Measurements from ENCODE around the gene FAM111A.

The FAM111A gene

GRCh38 chr11:59141673-59142460 lies 789 bp upstream of the FAM111A start:
- DNase-seq (ENCODE audit: low read depth in 2 of 2), result no peak

- DNase-seq (ENCODE audit: low read depth in 2 of 2), result no peak
Measured at GRCh38 chr11:59144096-59144495, 1.4 kb downstream of the FAM111A start.

DNA sequence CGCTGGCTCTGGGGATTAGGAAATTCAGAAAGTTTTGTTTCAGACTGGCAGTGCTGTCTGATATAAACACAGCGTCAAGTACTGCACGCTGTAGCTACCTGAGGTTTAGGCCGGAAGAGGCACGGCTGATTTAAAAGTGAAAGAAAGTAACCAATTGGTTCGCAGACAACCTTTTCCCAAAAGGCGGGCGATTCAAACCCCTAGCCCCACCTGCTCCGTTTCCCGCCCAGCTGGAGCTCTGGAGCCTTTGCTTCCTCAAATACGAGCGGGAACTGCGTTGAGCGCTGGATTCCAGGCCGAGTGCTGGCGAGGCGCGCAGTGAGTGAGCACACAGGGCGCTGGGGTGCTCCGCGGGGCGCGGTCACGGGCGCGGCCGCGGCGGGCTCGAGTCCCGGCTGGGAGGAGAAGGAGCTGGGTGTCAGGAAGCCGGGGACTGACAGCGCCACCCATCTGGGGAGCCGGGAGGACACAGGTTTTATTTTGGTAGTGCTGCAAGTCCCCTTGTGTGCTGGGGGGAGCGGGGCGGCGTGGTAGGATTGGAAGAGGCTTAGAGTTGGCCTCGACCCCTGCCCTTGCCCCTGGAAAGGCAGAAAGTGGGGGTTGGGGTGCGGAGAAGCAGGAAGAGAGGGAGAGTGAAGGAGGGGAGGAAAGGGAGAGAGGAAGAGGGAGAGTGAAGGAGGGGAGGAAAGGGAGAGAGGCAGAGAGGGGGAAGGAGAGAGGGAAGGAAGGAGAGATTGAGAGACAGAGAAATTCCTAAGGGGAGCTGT lies 2.1 kb downstream of the FAM111A start:
- DNase-seq (ENCODE audit: low read depth in 2 of 2), result peak; percentile 47 to 48

DNA sequence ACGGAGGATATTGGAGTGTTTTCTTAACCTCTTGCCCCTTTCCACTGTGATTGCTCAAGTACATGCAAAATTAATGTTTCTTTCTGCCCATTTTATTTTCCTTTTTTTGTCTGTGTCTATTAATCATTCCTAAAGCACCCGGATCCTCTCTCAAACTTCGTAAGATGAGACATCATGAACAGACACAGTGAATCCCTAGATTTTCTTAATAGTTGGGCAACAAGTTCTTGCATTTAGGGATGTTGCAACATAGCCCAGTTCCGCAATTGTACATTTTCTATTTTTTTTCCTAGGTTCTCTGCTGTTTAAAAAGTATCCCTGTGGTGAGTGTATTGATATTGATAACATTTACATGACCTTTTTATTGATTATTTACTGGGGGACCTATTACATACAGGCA lies 2.9 kb downstream of the FAM111A start:
- DNase-seq (ENCODE audit: low read depth in 2 of 2), result no peak

DNA sequence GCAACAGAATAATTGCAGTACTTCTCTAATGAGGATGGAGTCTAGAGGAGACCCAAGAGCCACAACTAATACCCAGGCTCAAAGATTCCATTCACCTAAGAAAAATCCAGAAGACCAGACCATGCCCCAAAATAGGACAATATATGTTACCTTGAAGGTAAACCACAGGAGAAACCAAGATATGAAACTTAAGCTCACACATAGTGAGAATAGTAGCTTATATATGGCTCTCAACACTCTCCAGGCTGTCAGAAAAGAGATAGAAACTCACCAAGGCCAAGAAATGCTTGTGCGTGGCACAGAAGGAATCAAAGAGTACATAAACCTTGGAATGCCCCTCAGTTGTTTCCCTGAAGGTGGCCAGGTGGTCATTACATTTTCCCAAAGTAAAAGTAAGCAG lies 9.1 kb downstream of the FAM111A start:
- DNase-seq (ENCODE audit: low read depth in 2 of 2), result no peak

DNA sequence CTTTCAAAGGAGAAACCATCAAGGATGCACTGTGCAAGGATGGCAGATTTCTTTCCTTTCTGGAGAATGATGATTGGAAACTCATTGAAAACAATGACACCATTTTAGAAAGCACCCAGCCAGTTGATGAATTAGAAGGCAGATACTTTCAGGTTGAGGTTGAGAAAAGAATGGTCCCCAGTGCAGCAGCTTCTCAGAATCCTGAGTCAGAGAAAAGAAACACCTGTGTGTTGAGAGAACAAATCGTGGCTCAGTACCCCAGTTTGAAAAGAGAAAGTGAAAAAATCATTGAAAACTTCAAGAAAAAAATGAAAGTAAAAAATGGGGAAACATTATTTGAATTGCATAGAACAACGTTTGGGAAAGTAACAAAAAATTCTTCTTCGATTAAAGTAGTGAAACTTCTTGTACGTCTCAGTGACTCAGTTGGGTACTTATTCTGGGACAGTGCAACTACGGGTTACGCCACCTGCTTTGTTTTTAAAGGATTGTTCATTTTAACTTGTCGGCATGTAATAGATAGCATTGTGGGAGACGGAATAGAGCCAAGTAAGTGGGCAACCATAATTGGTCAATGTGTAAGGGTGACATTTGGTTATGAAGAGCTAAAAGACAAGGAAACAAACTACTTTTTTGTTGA lies 9.8 kb downstream of the FAM111A start:
- DNase-seq (ENCODE audit: low read depth in 2 of 2), result no peak

GRCh38 chr11:59154610-59155009 lies 12.0 kb downstream of the FAM111A start:
- DNase-seq (ENCODE audit: low read depth in 2 of 2), result no peak

- DNase-seq (ENCODE audit: low read depth in 2 of 2), result no peak
Measured at GRCh38 chr11:59157433-59157832, 14.8 kb downstream of the FAM111A start.

DNA sequence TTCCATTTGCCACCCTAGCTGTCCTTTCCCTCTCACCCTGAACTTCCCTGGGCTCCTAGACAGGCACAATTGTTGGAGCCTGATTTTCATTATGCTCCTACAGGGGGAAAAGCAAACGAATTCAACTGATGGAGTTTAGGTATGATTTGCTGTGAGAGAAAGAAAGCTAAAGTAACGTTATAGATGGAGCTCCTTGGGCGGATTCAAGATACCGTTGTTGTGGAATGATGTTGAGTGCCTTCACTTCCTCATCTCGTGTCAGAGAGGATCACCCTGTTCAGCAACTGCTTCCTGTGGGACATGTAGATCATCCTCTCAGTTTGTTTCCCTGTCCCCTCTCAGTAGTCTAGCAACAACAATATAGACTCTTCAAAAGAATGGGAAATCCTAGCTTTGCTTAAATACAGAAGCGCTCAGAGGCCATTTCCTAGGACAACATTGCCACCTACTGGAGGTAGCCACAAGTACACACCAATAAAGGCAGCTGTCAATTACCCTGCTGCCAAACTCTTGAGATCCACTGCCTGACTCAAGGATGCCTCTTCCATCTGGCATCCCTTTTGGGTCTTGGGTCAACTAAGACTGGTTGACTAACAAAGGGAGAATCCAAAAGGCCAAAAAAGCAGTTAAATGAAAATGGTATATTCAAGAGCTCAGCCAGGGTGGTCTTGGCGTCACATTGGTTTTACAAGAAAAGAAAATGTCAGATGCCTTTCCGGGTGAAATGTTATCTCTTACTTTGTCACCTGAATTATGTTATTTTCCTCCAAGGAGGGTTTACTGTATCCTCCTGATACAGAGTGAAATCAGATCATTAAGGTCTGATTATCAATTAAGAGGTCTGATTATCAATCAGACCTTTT lies 15.8 kb downstream of the FAM111A start:
- peak; percentile 16 to 54 for DNase-seq (ENCODE audit: low read depth in 2 of 2)

DNA sequence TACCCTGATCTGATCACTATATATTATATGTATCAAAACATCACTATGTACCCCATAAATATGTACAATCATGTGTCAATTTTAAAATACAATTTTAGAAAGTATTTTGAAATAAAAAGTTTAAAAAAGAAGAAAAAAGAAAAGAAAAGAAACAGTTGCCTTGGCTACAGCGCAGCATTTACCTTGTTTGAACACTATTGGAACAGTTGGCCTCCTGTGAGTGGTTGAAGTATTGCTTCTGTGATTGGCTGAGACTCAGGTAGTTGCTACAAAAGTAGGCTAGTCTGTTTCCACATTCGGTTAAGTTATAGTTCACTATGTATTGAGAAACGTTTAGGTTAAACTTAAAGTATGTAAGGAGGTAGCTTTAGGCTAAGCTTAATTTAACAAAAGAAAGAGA lies 21.4 kb downstream of the FAM111A start:
- no peak for DNase-seq (ENCODE audit: low read depth in 2 of 2)

- DNase-seq (ENCODE audit: low read depth in 2 of 2), result peak; percentile 76 to 79
Measured at GRCh38 chr11:59171508-59172322, 29.1 kb downstream of the FAM111A start, which contains the start of gene DTX4. TSS of gene DTX4 (plus strand) at chr11:59172132. CDS start at chr11:59172596, 464 bp downstream.

DNA sequence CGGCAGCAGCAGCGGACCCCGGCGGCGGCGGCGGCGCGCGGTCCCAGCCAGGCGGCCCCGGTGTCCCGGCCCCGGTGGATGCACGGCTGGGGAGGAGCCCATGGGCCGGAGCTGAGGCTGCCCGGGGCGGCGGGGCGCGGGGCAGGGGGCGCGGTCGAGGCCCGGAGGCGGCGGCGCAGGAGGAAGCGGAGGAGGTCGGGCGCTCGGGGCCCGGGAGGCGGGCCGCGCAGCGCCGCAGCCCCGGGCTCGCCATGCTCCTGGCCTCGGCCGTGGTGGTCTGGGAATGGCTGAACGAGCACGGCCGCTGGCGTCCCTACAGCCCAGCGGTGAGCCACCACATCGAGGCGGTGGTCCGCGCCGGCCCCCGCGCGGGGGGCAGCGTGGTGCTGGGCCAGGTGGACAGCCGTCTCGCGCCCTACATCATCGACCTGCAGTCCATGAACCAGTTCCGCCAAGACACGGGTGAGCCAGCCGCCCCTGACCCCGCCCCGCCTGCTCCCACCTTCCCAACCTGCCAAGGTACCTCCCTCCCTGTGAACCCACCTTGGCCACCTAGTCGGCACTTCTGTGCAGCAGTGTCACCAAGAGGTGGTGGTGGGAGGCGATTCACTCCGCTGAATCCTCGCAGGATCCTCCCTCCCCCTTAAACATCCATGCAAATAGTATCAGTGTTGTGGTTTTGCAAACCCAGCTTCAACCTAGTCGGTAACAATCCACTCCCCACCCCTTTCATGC lies 29.9 kb downstream of the FAM111A start:
- peak in 1 of 2 donors; percentile 17 for DNase-seq (ENCODE audit: low read depth in 2 of 2)

DNA sequence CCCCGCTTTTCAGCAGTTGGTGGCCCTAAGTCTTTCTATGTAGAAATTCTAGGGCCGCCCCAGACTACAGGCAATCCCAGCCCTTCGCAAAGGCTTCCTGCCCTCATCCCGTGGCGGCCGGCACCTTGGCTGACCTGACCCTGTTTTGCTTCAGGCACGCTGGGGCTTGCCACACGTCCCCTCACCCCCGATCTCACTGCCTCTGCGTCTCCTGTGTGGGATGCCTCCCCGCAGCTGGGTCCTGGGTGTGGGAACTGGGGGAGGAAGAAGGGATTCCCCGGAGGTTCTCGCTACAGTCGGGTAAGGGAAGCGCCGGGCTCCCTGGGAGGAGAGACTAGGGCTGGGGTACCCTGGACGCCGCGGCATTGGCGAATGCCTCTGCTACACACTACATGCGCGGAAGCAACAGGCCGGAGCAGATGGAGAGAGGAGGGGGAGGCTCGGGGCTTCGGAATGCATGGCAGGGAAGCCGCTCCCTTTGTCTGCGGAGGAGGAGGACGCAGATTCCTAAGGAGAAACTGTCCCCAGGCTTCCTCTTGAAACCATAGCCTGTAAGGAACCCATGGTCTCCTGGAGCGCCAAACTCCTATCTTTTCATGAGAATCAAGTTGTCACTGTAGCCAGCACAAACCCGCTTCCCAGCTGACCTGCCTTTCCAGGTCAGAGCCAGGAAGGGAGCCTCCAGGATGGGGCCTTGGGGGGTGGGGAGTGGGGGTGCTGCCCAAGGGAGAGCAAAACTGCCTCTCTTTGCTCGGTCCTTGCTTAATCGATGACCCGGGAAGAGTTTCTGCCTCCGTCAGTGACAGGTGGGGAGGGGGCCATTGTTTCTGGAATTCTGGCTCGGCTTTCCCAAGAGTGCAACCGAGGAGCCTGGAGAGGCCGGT lies 30.7 kb downstream of the FAM111A start:
- peak in 1 of 2 donors; percentile 3 for DNase-seq (ENCODE audit: low read depth in 2 of 2)

- no peak for DNase-seq (ENCODE audit: low read depth in 2 of 2)
Measured at GRCh38 chr11:59173964-59174663, 31.5 kb downstream of the FAM111A start.

DNA sequence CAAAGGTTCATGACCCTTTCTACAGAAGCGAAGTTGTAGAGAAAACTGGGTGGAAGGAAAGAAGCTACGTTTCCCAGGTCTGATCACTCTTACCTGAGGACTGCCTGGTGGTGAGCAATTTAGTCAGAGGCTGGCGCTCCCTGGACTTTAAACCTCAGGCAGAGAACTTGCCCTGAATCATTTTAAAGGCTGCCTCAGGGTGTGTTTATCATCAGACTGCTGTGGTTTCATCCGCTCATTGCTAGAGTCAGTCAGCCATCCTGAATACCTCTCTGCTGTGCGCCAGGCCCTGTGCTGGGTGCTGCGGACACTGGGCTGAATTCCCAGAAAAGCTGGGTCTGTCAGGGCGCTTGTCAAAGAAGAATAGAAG lies 32.0 kb downstream of the FAM111A start:
- no peak for DNase-seq (ENCODE audit: low read depth in 2 of 2)

- DNase-seq (ENCODE audit: low read depth in 2 of 2), result no peak
Measured at GRCh38 chr11:59175091-59175501, 32.4 kb downstream of the FAM111A start.

DNA sequence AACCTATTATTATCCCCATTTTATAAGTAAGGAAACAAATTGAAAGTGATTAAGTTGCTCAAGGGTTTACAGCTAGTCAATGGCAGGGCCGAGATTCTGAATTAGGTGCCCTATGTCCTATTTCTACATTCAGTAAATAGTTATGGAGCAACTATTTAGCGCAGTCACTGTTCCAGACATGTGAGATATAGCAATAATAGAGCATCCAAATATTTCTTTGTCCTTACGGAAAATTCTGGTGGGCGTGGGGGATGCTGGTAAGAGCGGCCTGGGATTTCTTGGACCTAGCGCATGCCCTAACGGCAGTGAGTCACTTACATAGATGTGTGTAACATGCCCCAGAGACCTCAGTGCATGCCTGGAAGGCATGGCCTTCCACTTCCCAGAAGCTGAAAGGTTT lies 33.7 kb downstream of the FAM111A start:
- DNase-seq (ENCODE audit: low read depth in 2 of 2), result no peak

DNA sequence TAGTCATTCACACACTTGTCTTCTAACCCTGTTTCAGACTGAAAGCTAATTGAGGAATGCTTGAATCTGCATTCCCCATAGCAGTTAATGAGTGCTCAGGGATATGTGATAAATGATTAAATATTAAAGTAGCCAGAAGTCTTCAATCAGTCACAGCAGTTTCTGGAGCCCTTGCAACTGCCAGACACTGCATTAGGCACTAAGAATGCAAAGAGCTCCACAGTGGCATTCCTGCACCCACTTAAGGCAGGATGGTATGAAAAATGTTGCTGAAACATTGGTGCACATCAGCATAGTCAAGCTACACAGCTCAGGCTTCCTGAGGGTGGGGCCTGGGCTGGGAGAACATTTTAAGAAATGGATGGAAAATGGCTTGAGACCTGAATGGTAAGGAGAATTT lies 35.7 kb downstream of the FAM111A start:
- DNase-seq (ENCODE audit: low read depth in 2 of 2), result no peak

Measured in stimulated activated CD8-positive, alpha-beta memory T cell treated with anti-CD3 and anti-CD28 coated beads, Interleukin-7, amount 100 ng/mL, for 4 hours (primary cell).